AG08396 (cell line): Measurements from ENCODE around the gene SLC8A1.

Experiments used
- DNase-seq: peaks from one replicate; pipeline ENCODE4 v3.0.0; 2012; ENCODE audit warnings: low spot score, mixed read lengths

The SLC8A1 gene

DNA sequence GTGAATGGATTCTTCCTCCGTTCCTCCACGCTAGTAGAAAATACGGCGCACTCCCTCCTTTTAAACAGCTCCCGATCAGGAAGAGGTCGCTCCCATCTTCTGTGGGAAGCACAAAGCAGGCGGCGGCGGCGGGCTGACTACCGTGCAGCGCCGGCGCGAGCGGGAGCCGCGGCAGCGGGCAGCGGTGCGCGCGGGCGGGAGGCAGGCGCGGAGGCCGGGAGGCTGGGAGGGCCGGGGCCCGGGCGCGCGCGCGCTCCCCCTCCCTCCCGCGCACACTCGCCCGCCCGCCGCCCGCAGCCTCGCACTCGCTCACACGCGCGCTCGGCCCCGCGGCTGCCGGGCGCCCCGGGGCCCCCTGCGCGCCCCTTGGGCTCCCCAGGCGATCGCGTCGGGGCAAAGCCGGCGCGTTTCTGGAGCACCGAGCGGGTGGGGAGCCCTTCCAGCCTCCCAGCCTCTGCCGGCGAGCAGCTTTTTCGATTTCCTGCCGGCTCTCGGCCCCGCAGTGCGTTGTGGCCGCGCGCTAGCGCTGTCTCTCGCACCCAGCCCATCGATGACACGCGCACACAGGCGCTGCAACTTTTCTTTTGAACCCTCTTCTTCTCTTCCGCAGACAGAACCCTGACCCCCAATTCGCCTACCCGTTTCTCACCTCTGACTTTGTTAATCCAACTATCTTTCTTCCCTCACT, at the start of gene SLC8A1:
TSS of gene SLC8A1 (minus strand) at position 173 of the 688 bp plus-strand sequence.
- DNase-seq, result peak; percentile 81

DNA sequence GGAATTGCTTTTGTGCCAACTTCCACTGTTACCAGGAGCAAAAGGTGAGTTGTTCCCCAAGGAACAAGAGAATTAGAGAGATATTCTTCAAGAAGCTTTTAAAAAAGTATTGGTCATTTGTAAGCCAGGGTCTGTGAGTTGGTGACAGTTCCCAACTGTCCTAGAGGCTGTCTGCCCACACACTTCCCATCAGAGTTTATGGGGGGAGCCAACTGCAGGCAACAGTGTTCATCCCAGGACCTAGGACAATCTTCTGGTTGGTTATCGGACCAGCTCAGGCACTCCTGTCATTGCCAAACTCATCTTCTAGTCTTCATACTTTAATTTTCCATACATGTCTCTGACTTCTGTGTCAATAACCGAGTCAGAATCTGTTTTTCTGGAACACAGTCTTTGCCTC, 47.5 kb upstream of the SLC8A1 start:
- no peak for DNase-seq

- DNase-seq, result no peak
Observed at GRCh38 chr2:40497251-40497859, 45.5 kb upstream of the SLC8A1 start.

DNA sequence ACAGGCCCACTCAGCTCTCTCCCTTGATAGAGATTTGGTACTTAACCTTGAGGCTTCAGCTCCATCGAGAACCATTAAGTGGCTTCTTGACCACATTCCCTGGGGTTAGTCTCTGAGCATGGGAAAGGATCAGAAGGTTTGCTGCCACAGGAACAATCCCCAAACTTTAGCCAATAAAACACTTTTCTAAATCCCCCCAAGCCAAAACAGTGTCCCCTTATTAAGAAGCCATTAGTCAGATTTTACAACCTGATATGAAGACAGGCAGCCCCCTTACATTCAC, 37.7 kb upstream of the SLC8A1 start:
- peak; percentile 7 for DNase-seq

GRCh38 chr2:40488927-40489677, 37.2 kb upstream of the SLC8A1 start:
- peak; percentile 55 for DNase-seq

DNA sequence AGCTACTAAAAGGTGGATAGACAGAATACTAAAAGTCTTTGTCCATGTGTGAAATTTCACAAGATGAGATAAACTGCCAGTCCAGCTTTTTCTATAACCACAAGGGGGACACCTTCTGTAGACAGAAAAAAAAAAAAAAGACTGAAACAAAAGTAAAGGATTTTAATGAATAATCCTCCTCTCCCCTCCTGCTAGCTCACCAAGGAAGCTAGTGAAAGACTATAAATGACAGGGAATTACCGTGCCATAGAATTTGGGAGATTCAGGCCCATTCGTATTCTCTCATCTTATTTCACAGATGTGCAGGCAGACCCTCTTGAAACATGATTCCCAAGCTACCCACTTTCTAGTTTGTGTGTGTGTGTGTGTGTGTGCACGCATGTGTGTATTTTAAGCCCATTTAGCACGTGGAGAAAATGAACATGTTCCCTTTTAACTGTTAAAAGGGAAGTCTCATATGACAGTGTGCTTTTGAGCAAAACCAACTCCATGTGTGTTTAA, 36.3 kb upstream of the SLC8A1 start:
- peak; percentile 35 for DNase-seq

DNA sequence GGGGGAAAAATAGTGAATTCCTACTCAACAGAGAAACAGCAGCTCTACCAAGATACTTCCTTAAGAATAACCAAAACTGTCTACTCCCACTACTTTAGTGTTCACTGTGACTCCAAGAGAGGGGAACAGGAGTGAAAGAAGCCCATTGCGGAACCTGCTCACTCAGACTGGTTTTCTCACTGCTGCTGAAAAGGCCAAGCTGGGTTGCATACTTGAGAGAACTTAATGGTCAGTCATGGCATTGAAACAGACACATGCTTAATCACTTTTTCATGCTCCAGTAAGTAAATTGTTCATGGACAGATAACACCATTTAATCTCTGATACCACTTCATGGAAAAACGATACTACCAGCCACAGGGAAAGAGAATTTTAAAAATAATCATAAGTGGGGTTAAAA, 35.7 kb upstream of the SLC8A1 start:
- DNase-seq, result no peak

GRCh38 chr2:40485854-40486253, 34.0 kb upstream of the SLC8A1 start:
- DNase-seq, result no peak

DNA sequence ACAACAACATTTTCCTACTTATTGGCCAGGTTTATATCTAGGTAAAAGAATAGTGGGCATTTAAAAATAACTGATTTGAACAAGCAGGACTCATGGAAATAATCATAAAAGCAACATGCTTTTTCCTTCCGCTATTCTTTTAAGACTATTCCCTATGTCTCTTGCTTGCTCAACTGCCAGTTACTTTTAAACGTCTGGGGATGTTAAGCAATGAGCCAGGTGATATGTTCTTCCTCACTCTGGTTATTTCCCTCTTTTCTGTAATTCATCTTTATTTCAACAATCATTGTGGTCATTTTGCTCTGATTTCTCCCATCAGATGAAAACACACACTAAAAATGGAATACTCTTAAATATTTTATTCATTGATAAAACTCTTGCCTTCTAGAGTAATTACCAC, 33.4 kb upstream of the SLC8A1 start:
- DNase-seq, result no peak

DNA sequence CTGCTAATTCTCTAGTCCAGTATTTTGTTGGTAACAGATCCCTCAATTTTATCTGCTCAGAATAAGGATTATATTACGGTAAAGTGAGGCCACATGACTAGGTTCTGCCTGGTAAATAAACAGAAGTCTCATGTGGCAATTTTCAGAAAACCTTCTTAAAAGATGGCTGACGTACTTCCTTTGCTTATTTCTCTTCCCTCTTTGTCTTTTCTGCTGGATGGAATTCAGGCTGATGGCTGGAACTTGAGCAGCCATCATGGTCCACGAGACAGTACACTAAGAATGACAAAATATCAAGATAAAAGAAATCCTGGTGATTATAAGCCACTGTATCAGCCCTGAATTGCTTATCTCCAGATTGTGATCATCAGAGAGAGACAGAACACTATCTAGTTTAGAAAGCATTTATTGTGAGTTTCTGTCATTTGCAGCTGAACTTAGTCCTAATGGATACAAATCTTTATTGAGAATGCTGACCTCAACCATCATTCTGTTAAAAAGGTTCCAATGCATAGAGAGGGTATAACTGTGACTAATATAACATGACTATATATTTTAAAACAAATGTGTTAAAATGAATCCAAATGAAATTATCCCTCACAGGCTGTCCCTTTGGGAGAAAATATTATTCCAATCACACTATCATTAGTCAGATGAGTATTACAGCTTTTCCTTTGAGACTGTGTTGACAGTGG, 31.8 kb upstream of the SLC8A1 start:
- DNase-seq, result no peak

GRCh38 chr2:40480596-40480995, 28.7 kb upstream of the SLC8A1 start:
- DNase-seq, result no peak

DNA sequence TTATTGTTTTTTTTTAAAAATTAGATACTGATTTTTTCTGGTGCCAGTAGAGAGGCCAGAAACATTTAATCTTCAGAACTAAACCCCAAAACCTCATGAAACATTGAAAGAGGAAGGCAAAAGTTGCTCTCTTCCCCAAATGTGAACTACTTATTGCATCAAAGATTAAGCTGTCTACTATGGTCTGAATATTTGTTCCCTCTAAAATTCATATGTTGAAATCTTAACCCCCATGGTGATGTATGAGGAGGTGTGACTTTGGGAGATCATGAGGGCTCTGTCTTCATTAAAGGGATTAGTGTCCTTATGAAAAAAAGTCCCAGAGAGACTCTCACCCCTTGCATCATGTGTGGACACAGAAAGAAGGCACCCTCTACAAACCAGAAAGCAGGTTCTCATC, 28.2 kb upstream of the SLC8A1 start:
- DNase-seq, result no peak

DNA sequence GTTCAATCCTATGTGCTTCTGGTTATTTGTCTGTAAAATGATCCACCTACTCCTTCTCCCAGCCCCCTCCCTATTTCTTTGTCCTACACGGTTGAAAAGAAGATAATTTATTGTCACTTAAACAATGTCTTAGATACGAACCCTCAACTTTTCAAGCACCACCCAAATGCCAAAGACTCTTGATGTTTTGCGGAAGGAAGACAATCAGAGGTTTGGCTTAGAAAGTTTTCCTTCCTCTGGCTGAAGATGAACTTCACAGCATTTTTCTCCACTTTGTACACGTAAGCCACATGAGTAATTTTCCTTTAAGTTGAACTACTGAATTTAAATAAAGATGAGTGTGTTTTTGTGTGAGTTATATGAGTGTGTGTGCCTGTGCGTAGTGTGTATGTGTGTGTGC, 25.5 kb upstream of the SLC8A1 start:
- DNase-seq, result no peak

GRCh38 chr2:40476436-40476835, 24.5 kb upstream of the SLC8A1 start:
- no peak for DNase-seq

DNA sequence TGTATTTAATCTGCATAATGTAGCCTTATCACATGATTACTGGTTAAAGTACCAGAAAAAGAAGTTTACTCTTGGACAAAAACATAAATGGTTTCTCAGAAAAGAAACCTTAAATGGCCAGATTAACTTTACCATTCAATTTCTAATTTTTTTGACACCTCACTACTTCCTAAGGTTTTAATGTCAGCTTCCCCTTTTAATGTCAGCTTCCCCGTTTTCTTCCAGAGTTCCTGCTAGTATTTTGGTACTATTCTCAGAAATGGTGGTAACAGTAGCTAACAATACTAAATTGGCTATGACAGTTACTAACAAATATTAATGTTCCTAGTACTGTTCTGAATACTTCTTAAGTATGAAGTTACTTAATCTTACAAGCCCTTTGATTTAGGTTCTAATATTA, 22.4 kb upstream of the SLC8A1 start:
- DNase-seq, result no peak

DNA sequence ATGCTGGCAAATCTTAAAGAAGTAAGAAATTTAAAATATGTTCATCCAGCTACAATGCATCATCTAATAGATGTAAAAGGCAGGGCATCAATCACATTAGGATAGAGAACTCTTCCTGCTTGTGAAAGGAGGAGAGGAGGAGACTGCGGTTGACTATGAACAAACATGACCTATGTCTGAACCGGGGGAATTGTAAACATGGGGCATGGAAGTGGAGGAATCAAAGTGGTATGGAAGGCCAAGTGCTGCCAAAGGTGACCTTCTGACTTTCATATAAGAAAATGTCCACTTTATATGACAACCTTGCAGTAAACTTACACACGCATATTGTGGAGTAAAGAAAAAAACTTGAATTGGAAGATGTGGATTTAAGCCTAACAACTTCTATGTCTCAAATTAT, 20.0 kb upstream of the SLC8A1 start:
- no peak for DNase-seq

- DNase-seq, result no peak
Observed at GRCh38 chr2:40470822-40471813, 19.2 kb upstream of the SLC8A1 start.

DNA sequence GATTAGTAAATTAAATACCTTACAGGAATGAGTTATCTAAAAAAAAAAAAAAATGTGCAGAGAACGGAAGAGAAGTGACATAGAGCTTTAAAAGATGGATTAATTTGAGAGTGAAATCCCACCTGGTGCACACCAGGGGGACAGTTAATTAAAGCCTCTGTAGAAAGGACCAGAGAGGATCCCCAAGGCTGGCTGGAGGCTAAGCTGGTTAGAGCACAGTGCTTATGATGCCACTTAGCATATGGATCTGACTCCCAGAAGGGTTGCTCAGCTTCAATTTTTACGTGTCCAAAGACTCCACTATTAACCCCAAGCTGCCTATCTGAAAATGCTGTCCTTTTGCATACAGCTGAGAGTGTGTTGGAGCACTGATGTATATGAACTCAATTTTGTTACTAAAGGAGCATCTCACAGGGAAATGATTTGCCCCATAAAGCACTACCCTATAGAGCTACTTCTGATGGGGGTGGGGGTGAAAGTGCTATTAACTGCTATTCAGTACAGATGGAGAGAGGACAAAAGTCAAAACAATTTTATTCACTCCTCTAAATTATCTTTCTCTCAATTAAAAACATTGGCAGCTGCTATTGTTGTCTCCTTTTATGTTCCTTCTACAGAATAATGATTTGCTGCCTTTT, 15.2 kb upstream of the SLC8A1 start:
- DNase-seq, result no peak

DNA sequence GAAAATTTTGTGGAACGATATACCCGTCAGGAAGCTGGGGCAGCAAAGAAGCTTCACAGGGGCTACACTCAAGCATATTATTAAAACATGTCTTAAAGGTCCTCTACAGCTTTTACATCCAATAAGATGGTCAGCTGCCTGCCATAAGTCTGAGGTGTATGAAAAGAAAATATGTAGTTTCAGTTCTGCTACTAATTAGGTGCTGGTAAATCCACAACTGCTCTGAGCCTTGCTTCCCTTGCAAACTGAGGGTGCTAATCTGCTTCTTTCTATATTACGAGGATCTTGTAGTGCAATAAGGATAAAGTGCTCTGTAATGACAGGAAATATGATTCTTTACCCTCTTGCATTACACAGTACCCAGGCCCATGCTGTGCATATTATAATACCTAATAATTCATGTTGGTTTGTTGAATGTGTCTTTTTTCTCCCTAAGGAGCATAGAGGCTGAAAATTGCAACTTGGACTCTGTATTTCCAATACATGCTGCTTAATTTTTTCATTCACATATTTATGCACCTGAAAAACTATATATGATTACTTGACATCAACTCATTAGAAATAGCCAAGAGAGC, 14.5 kb upstream of the SLC8A1 start:
- no peak for DNase-seq

DNA sequence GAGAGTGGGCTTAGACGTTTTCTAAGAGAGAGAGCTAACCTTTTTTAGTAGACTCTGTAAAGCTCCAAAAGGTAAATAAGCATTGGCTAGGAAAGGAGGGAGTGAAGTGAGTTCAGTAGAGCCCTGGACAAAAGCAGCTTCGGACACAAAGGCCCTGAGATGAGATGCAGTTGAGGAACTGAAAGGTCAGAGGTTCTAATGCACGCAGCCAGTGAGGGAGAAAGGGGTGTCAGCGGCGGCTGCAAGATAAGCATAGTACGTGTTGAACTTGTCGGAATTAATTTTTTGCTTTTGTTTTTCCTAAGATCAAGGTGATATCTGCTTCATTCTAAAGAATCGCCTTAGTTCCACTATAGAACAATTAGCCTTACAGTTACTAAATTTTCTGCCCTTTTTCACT, 11.2 kb upstream of the SLC8A1 start:
- no peak for DNase-seq
